Activated CD8-positive, alpha-beta memory T cell treated with anti-CD3 and anti-CD28 coated beads for 4 hours (primary cell): ENCODE measurements around the gene FIGN.

ENCODE experiments used
- DNase-seq, 2 donors: peaks; one replicate each; pipeline ENCODE4 v3.0.0-alpha.2; 2020; ENCODE audit warnings: low read depth in 2 of 2

Gene FIGN

GRCh38 chr2:163708265-163708664 lies 27.5 kb downstream of the FIGN start:
- DNase-seq, result no peak

DNA sequence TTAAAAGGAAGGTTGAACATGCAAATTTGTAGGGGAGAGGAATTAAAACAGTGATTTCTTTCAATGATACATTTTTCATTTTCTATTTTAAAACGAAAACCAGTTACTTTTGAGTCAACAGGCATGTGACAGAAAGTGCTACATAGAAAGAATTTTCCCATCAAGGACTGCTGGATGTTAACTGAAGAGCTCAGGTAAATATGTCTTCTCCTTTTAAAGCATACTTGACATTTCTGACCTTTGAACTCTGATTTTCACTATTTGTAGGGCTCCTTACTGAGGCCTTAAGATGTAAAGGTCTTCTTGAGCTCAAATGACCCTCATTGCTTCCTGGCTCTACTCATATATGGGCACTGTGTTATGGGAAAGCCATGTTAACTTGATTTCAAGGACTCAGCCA lies 32.4 kb downstream of the FIGN start:
- no peak for DNase-seq

- no peak for DNase-seq
Observed at GRCh38 chr2:163701399-163702195, 34.2 kb downstream of the FIGN start.

- DNase-seq, result no peak
Observed at GRCh38 chr2:163698857-163699256, 37.0 kb downstream of the FIGN start.

DNA sequence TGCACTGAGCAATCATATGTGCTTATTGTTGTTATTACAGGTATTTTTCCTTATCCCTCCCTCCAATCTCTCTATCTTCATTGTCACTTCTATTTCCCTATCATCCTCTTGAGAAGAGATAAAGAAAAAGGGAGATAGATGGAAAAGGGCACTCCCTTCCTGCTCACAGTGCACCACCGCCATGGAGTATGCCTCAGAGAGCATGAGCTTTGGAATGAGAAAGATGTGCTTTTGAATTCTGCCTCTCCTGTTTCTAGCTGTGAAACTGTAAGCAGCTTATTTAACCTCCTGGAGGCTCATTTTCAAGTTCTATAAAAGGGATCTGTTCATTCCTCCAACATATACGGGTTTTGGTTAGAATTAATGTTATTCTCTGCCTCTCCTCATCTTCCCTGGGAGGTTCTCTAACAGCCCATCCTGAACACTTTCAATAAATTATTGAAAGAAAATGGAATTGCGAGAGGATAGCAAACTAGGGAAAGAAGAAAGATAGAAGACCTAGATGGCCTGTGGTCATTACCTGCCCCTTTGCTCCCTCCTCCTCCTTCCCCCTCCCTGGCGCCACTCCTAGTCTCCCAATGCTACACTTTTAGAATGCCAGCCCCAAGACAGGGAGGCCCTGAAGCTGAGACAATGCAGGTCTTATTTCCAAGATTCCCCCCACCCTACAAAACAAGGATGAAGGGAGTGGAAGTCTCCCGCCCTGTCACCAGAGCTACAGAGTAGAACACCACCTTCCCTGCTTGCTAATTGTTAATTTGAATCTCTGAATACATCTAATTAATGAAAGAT lies 37.8 kb downstream of the FIGN start:
- DNase-seq, result no peak

DNA sequence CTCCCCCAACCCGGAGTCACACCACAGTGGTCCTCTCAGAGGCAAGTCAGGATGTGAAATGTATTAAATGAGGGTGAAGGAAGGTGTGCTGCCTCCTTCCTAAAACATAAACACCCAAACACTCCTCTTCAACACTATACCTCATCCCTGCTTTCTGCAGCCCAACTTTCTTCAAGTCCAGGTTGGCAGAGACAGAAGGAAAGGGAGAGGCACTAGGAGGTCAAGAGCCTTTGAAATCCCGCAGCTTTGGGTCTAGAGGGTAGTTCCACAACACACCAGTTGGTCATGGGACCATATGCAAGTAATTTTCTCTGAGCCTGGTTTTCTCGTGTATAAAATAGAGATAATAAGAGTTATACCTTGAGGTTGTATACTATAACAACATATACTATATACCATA lies 38.4 kb downstream of the FIGN start:
- DNase-seq, result no peak

GRCh38 chr2:163693484-163693883 lies 42.3 kb downstream of the FIGN start:
- DNase-seq, result no peak

DNA sequence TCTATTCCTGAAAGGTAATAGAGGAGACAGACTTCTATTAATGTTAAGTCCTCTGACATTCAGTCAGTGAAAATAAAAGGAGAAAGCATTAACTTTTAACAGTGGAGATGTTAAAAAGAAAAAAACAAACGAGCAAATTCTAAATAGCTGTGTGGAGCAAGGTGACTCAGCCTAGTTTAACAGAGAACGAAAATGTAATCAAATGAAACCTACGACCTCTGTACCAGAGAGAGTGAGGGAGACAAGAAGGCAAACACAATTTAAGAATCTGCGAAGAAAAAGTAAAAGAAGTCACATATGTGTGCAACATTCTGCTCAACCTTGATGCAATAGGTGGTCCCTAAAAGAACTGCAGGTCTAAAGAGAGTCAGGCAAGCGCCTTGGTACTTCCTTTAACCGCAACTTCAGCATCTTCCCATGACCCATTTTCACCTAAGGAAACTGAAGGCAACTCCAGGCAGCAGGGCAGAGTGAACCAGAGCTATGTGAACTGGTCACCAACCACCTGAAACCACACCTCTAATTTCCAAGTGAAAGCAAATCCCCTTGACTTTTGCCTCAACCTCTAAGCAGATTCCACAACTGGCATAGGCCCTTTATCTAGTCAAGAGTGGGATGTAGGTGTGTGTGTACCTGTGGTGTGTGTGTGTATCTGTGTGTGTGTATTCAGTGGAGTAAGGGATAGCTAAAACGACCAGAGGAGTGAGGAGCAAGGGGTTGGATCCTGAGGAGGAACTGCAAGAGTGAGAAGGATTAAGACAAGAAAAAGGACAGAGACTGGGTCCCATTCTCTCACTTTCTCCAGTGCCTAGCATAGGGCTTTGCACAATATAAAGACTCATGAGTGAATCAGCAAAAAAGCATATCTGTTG lies 43.0 kb downstream of the FIGN start:
- DNase-seq, result no peak

DNA sequence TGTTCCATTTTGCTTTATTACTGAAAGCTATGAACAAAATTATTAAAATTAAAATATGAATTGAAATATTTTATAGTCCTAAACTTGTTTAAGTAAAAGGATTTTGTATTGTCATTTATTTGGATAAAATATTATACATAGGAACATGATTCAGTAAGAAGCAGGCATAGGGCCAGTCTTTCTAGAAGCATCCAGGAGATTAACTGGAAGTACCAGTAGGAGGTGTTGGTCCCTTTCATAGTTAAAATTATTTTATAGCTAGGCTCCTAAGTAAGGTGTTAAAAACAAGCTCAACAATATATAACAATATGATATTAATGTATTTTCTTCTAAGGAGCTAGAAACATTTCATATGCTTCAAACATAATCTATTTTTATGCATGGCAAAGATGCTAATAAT lies 43.7 kb downstream of the FIGN start:
- DNase-seq, result no peak

DNA sequence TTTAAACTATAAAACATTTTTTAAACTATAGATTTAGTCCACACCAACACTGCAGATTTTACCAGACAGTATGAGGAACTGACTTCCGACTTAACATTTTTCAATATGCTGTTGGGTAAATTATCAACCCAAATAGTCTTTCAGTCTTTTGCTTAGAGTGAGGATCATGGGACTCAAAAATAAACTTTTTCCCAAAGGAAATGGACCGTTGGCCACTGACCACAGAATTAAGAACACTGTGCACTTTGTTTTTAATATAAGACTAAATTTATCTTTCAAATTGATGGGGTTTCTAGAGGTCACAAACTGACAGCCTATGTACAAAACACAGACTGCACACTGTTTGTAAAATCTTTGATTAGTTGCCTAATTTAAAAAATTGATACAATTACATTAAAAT lies 44.9 kb downstream of the FIGN start:
- DNase-seq, result no peak

DNA sequence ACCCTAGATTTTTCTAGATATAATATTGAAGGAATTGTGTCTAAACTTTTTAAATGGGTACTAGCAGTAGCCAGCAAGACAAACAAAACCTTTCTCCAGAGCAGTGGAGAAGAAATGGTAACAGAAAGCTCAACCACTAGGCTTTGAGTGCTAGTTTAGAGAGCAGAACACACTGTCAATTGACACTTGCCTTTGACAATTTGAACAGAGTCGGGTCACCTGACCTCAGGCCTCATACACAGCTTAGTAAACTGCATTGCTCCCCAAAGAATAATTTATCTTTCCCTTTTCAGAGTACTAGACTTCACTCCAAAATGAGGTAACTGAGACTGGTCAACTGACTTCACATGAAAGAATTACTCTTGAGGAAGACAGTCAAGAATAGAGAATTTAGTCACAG lies 48.6 kb downstream of the FIGN start:
- no peak for DNase-seq

- no peak for DNase-seq
Observed at GRCh38 chr2:163686289-163686688, 49.5 kb downstream of the FIGN start.

GRCh38 chr2:163682695-163683094 lies 53.1 kb downstream of the FIGN start:
- DNase-seq, result no peak

DNA sequence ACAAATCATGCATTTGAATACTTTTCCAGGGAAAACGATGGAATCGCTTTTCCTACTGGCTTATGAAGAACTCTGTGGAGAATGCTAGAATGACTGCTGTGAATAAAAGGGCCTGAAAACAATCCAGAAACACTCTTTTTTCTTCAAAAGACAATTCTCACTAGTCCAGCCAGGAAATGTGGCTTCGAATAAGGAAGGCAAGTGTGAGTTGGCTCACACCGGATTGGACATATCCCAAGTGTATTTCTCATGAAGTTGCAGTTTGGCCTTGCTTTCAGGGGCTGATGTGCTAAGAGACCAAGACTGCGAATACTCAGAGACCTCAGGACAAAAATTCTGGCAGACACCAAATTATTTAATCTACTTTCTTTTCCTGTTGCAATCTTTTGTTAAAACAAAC lies 54.1 kb downstream of the FIGN start:
- no peak for DNase-seq

GRCh38 chr2:163675388-163675787 lies 60.4 kb downstream of the FIGN start:
- no peak for DNase-seq

DNA sequence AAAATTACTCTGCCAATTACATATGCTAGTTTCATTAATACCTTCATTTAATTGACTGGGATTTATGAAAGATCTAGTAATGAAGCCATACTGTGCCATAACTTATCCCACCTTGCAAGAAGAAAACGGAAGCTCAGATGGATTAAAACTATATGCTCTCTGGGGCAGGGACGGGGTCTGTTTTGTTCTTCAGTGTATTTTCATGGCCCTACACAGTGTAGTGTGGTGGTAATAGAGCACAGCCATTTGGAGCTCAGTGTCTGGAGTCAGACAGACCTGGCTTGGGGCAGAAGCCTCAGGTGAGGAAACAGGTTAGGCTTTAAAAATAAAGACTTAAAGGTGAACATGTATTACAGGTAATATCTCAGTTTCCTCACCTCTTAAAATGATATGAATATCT lies 62.3 kb downstream of the FIGN start:
- no peak for DNase-seq

GRCh38 chr2:163670929-163671328 lies 64.9 kb downstream of the FIGN start:
- DNase-seq, result no peak

GRCh38 chr2:163669506-163669905 lies 66.3 kb downstream of the FIGN start:
- no peak for DNase-seq

DNA sequence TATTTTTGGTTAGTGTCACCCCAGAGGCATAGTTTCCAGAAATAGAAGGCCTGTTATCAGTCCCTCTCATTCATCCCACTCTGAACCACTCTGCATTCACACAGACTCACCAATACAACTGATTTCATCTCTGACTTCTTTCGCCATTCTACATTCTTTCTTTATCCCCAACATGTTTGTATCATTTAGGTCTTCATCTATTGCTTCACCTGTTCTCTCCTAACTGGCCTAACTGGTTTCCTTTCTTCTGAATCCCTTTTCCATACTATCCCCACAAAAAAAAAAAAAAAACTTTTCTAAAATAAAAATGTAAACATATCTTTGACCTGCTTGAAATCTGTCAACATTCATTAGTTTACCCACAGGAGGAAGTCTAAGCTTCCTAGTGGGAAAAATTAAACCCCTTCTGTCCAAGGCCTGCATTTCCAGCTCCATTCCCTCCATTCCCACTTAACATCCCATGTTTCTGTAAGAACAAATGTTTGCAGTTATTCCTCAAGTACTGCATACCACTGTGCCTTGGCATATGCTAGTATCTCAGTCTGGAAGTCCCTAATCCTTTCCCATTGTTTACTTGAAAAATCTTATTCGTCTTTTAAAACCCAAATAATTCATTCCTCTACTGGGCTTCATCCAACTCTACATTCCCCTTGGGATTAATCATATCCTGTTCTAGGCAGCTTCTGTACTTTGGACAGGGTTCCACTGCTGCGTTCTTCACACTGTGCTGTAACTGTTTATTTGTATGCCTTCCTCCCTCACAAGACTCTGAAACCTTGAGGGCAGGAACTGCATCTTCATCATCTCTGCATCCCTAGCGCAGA lies 68.5 kb downstream of the FIGN start:
- DNase-seq, result no peak

GRCh38 chr2:163665817-163666216 lies 70.0 kb downstream of the FIGN start:
- no peak for DNase-seq

GRCh38 chr2:163665051-163665450 lies 70.8 kb downstream of the FIGN start:
- no peak for DNase-seq
